Caco-2 (cell line): ENCODE measurements around the gene PRPSAP1. TPM values are rescaled to one million over a fixed set of nuclear protein-coding genes. Genes with fewer than 3 reads are reported as not detected.
"Not testable (repeated sequence)": the region's sequence is repeated elsewhere in the genome, so short reads cannot be mapped to it uniquely, and the experiment has no call there.

Source experiments
- BruUV-seq: library from RNA; stranded (reverse); fragments of 400-500 nt; replicated peaks from 2 replicates; lab custom pipeline; 2021; lab: Mats Ljungman, UMichigan
- CTCF ChIA-PET: fragments of 300-600 bp; sonication (Branson Sonifier 250); formaldehyde crosslinking; loops from one replicate; lab custom pipeline; 2022; ENCODE audit warnings: antibody characterized with exemption; lab: Charles Lee
- POLR2A ChIA-PET: fragments of 300-600 bp; sonication (Branson Sonifier 250); formaldehyde crosslinking; loops from one replicate; lab custom pipeline; 2022; ENCODE audit warnings: antibody characterized with exemption; lab: Charles Lee
- DNase-seq, 2 experiments: peaks; one replicate each; pipeline versions ENCODE4 v3.0.0 to v3.0.0-alpha.2; 2020 to 2022
- H3K27me3 ChIP-seq: replicated peaks from 2 replicates; pipeline ENCODE4 v1.6.0; 2011; ENCODE audit warnings: low read length; ENCODE audit not compliant: control insufficient read depth, insufficient read depth
- H3K36me3 ChIP-seq: 2 replicates; pipeline ENCODE4 v1.5.1; 2011; ENCODE audit warnings: low read length; ENCODE audit not compliant: control insufficient read depth, insufficient read depth
- H3K4me1 ChIP-seq: fragments of 250-450 bp; sonication (Bioruptor Pico); 2 replicates; pipeline ENCODE4 v1.5.1; 2020; ENCODE audit warnings: mild to moderate bottlenecking
- H3K4me3 ChIP-seq: 2 replicates; pipeline ENCODE4 v1.5.1; 2011; ENCODE audit warnings: low read depth, mild to moderate bottlenecking, control low read depth, low read length
- H3K9me3 ChIP-seq: fragments of 250-450 bp; sonication (Bioruptor Pico); 2 replicates; pipeline ENCODE4 v1.5.1; 2020; ENCODE audit warnings: mild to moderate bottlenecking, moderate library complexity
- H3K27ac Mint-ChIP-seq: one replicate; pipeline ENCODE4 v1.8.0; 2022; ENCODE audit warnings: mixed read lengths; ENCODE audit not compliant: unreplicated experiment
- H3K27me3 Mint-ChIP-seq: one replicate; pipeline ENCODE4 v1.8.0; 2022; ENCODE audit warnings: mixed read lengths; ENCODE audit not compliant: insufficient read depth, unreplicated experiment
- H3K36me3 Mint-ChIP-seq: one replicate; pipeline ENCODE4 v1.8.0; 2022; ENCODE audit warnings: mild to moderate bottlenecking, mixed read lengths; ENCODE audit not compliant: insufficient read depth, unreplicated experiment
- H3K4me1 Mint-ChIP-seq: one replicate; pipeline ENCODE4 v1.8.0; 2022; ENCODE audit warnings: low read depth, mixed read lengths; ENCODE audit not compliant: unreplicated experiment
- H3K4me3 Mint-ChIP-seq: one replicate; pipeline ENCODE4 v1.8.0; 2022; ENCODE audit warnings: mild to moderate bottlenecking, moderate library complexity, mixed read lengths; ENCODE audit not compliant: unreplicated experiment
- H3K9me3 Mint-ChIP-seq: one replicate; pipeline ENCODE4 v1.8.0; 2022; ENCODE audit warnings: mixed read lengths; ENCODE audit not compliant: unreplicated experiment
- CTCF ChIP-seq, 2 experiments: fragments of 200-600 bp in 1 of 2; IDR thresholded peaks; 1 replicate in 1 of 2; 2 replicates in 1 of 2; pipeline versions ENCODE4 v1.5.1 to v1.8.0; 2011 to 2022; ENCODE audit warnings: antibody characterized with exemption in 1 of 2, control low read depth in 1 of 2, inconsistent platforms in 1 of 2, low read depth in 1 of 2, low read length in 1 of 2, mild to moderate bottlenecking in 1 of 2, moderate library complexity in 1 of 2; ENCODE audit not compliant: insufficient read depth in 1 of 2, severe bottlenecking in 1 of 2, unreplicated experiment in 1 of 2
- intact Hi-C: fragments of 100-400 bp; cut with micrococcal nuclease; formaldehyde crosslinking; loops from one replicate; pipeline ENCODE4 v1.10.0; 2022; ENCODE audit not compliant: unreplicated experiment
- total RNA-seq: library from RNA; stranded (reverse); gene quantifications from 2 replicates; pipeline ENCODE4 v1.2.3, GENCODE V29; 2022

PRPSAP1 gene
- total RNA-seq, 1 experiment from 2014 or later = 87.6 TPM

- no TSS peak for BruUV-seq
- intact Hi-C loops = no loop called here
- ChIA-PET CTCF (no interaction called here), POLR2A (no interaction called here)
- no peak within 1 kb of the TSS for H3K27ac Mint-ChIP-seq
- Histone ChIP-seq H3K9me3 (no peaks in the 10 kb centered on the region), H3K4me1 (no peaks in the 10 kb centered on the region), H3K27me3 (no peaks in the 10 kb centered on the region), H3K36me3 (no peaks in the 10 kb centered on the region; the same call in 1 of the 2 replicates), H3K4me3 (no peak within 1 kb of the TSS)
- peaks cover 36% of the 10 kb centered on the region for H3K36me3 Mint-ChIP-seq
- DNase-seq = no peak
- H3K4me3 Mint-ChIP-seq = no peak within 1 kb of the TSS
- peaks cover 6% of the 10 kb centered on the region for H3K4me1 Mint-ChIP-seq
- no peak for TF ChIP-seq CTCF (IDR thresholded peaks at IDR 0.05; ENCODE audit: insufficient read depth in 1 of 2, low read depth in 1 of 2, low read length in 1 of 2, severe bottlenecking in 1 of 2, unreplicated experiment in 1 of 2)
- H3K27me3 Mint-ChIP-seq = no peaks in the 10 kb centered on the region
- no peaks in the 10 kb centered on the region for H3K9me3 Mint-ChIP-seq
These were observed 45.8 kb downstream of the PRPSAP1 start, which contains the start of gene QRICH2 for GRCh38 chr17:76307966-76308338. Gene QRICH2 (minus strand): TSS chr17:76308276. CDS start chr17:76307998, 278 bp downstream.

GRCh38 chr17:76307299-76307965 lies 46.3 kb downstream of the PRPSAP1 start:
- no TSS peak for BruUV-seq
- intact Hi-C loops = no loop called here
- H3K27me3 ChIP-seq = no peaks in the 10 kb centered on the region
- Mint-ChIP-seq H3K9me3 (no peaks in the 10 kb centered on the region), H3K27me3 (no peaks in the 10 kb centered on the region), H3K4me3 (no peak overlapping the region), H3K4me1 (peaks cover 6% of the 10 kb centered on the region), H3K27ac (no peak overlapping the region), H3K36me3 (peaks cover 35% of the 10 kb centered on the region)
- no peak for TF ChIP-seq CTCF (IDR thresholded peaks at IDR 0.05; ENCODE audit: insufficient read depth in 1 of 2, low read depth in 1 of 2, low read length in 1 of 2, severe bottlenecking in 1 of 2, unreplicated experiment in 1 of 2)
- no peaks in the 10 kb centered on the region; the same call in 1 of the 2 replicates for H3K36me3 ChIP-seq
- H3K9me3 ChIP-seq = no peaks in the 10 kb centered on the region
- no peak overlapping the region for H3K4me3 ChIP-seq
- POLR2A ChIA-PET = no interaction called here
- H3K4me1 ChIP-seq = no peaks in the 10 kb centered on the region
- no peak for DNase-seq
- CTCF ChIA-PET = interaction anchor here (0.7 to 1.2 kb wide), 2 partner anchors 73 to 90 kb away, joined by 4 read pairs; no protein-coding TSS in a partner anchor

GRCh38 chr17:76305135-76305454 lies 48.6 kb downstream of the PRPSAP1 start:
- H3K4me1 ChIP-seq, H3K27me3 Mint-ChIP-seq, POLR2A ChIA-PET: not testable (repeated sequence)

More at GRCh38 chr17:76305135-76305454, 48.6 kb downstream of the PRPSAP1 start:
- intact Hi-C loops, H3K27me3 ChIP-seq, H3K4me1 Mint-ChIP-seq, H3K9me3 ChIP-seq, DNase-seq, H3K4me3 ChIP-seq, H3K36me3 ChIP-seq, BruUV-seq, H3K27ac Mint-ChIP-seq, H3K4me3 Mint-ChIP-seq, H3K9me3 Mint-ChIP-seq: not testable (repeated sequence)
- CTCF ChIA-PET = interaction anchor here (0.6 to 2.5 kb wide), 4 partner anchors 8 to 93 kb away, joined by 3 to 21 read pairs (median 3); no protein-coding TSS in a partner anchor
- peaks cover 28% of the 10 kb centered on the region for H3K36me3 Mint-ChIP-seq
